GM19455 (cell line): Measurements from ENCODE around the gene OR13C5.
"Not testable (repeated sequence)": the region's sequence is repeated elsewhere in the genome, so short reads cannot be mapped to it uniquely, and the experiment has no call there.

ENCODE experiments used
- ATAC-seq: cut with Tn5 transposase; IDR thresholded peaks from one replicate; pipeline ENCODE4 v1.9.1; 2021; ENCODE audit not compliant: unreplicated experiment

The OR13C5 gene, protein sequence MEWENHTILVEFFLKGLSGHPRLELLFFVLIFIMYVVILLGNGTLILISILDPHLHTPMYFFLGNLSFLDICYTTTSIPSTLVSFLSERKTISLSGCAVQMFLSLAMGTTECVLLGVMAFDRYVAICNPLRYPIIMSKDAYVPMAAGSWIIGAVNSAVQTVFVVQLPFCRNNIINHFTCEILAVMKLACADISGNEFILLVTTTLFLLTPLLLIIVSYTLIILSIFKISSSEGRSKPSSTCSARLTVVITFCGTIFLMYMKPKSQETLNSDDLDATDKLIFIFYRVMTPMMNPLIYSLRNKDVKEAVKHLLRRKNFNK

DNA sequence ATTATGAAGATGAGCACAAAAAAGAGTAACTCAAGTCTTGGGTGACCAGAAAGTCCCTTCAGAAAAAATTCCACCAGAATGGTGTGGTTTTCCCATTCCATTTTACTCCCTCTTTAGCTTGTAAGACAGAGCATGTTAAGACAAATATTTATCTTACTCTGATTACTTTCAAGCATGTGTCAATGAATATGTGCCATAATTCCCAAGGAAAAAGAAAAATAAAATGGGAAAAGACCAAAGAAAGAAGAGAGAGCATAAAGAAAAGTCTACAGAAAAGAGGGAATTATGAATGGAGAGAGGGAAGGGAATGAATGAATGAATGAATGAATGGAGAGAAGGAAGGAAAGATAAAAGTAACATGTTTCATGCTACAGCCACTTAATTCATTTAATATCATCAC is at the start of gene OR13C5:
Gene OR13C5, minus strand, starts transcription at position 101 of the 400 bp plus-strand sequence. Its CDS starts 0 bp downstream, at position 101.
- not testable (repeated sequence) for ATAC-seq

DNA sequence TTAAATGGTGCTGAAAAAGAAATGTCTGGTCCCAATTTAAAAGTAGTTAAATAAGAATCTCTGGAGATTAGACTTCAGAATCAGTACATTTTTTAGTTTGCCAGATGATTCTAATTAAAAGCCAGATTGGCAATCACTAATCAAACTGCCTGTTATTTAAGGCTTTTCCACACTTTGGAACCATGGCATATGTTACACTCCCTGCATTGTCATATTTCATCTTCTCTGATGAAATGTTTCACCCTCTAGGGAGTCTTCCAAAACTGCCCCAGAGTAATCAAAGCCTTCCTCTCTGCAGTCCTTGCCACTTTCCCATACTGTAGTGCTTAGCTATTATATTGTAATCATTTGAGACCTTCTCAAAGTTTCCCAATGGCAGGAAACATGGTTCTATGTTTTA is 36.2 kb upstream of the OR13C5 start:
- no peak for ATAC-seq

DNA sequence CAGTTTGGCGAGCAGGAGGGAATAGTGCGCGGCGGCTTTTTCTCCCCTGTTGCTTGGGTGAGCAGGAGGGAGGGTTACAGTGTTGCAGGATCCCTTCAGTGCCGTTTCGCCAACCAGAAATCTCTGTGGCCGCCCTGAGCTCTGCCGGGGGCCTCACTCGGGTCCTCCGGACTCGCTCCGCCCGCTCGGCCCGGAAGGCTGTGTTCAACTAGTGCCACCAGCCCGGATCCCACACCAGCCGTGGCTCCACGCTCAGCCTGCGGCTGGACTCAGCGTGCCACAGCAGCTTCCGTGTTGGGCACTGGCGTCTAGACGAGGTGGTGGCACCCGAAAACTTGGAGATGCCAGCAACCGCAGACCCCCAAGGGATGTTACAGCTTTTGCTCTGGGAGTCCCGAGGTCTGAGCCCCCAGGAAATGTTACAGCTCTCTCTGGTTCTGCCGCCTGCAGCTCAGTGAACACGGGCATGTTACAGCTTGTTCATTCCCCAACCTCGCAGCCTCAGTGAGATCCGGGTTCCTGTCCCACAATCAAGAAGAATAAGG is 34.8 kb upstream of the OR13C5 start:
- no peak for ATAC-seq

DNA sequence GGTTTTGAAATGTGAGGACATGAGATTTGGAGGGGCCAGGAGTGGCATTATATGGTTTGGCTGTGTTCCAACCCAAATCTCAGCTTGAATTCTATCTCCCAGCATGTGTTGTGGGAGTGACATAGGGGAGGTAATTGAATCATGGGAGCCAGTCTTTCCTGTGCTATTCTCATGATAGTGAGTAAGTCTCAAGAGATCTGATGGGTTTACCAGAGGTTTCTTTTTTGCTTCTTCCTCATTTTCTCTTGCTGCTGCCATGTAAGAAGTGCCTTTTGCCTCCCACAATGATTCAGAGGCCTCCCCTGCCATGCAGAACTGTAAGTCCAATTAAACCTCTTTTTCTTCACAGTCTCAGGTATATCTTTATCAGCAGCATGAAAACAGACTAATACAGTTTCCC is 26.8 kb upstream of the OR13C5 start:
- ATAC-seq = not testable (repeated sequence)

DNA sequence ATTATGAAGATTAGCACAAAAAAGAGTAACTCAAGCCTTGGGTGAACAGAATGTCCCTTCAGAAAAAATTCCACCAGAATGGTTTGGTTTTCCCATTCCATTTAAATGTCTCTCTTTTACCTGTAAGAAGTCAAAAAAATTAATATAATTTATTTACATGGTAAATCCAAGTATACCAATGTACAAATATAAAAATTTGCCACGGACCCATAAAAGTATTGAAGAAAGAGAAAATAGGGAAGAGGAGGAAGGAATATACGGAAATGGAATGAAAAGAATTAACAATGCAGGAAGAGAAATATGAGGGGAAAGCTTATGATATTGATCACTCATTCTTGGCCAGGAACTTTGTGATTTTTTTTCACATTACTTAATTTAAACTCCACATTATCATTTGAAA is 18.9 kb upstream of the OR13C5 start, which contains the start of gene OR13C9:
Gene OR13C9, minus strand, starts transcription at position 101 of the 400 bp plus-strand sequence. Its CDS starts 0 bp downstream, at position 101.
- no peak for ATAC-seq

DNA sequence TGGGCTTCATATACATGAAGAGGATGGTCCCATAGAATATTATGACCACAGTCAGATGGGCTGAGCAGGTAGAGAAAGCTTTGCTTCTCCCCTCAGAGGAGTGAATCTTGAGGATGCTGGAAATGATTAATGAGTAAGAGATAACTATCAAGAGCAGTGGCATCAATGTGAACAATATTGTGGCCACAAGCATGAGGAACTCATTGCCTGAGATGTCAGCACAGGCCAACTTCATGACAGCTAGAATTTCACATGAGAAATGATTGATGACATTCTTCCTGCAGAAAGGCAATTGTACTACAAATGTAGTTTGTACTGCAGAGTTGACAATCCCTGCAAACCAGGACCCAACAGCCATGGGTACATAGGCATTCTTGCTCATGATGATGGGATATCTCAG is 18.2 kb upstream of the OR13C5 start:
- ATAC-seq = no peak

DNA sequence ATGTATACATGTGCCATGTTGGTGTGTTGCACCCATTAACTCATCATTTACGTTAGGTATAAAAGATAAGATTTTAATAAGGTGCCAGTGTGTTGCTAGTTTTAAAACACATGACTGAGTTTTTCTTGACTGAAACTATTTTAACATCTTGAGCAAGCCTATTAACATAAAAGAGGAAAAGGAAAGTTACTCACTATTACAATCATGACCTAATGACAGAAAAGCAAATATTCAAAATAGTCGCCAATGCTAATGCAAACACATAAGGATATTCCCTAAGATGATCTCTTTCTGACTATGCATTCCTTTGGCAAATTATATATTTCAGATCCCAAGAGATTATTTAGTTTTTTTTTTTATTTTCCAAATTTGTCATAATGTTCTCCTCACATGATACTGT is 12.0 kb upstream of the OR13C5 start:
- no peak for ATAC-seq

DNA sequence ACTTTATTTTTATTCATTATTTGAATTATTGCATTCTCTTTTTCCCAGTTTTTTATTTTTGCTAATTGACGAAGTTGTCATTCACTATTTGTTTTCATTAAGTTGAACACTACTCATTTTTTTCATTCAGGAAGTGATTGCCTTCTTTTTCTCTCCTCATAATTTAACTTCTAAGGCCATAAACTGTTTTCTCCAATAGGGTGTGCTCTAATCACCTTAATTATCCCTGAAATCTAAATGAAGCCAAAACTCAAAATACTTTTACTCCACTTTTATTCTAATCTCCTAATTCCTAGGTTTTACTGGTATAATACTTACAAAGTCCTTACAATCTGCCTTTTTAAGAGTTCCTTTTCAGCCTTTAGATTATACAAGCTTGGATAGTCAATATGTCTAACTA is 9.1 kb upstream of the OR13C5 start:
- no peak for ATAC-seq

DNA sequence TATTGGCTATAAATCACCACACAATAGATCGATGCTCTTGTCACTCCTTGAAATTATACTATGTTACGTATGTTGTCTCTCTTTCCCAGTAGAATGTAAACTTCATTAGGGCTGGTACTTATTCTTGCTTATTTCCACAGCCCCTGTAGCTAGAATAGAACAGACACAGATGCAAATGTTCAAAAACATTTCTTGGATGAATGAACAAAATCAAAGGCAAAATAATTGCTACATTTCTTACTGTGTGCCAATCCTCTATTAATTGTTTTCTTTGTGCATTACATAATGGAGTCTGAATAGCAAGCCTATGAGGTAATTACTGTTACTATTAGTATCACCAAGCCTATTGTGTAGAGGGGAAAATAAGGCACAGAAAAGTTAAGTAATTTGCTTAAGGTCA is 6.9 kb upstream of the OR13C5 start:
- no peak for ATAC-seq

DNA sequence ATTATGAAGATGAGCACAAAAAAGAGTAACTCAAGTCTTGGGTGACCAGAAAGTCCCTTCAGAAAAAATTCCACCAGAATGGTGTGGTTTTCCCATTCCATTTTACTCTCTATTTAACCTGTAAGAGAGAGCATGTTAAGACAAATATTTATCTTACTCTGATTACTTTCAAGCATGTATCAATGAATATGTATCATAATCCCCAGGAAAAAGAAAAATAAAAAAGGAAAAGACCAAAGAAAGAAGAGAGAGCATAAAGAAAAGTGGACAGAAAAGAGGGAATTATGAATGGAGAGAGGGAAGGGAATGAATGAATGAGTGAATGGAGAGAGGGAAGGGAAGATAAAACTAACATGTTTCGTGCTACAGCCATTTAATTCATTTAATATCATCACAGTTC is 6.3 kb upstream of the OR13C5 start, which contains the start of gene OR13C2:
Gene OR13C2, minus strand, starts transcription at position 101 of the 400 bp plus-strand sequence. Its CDS starts 0 bp downstream, at position 101.
- ATAC-seq = not testable (repeated sequence)

DNA sequence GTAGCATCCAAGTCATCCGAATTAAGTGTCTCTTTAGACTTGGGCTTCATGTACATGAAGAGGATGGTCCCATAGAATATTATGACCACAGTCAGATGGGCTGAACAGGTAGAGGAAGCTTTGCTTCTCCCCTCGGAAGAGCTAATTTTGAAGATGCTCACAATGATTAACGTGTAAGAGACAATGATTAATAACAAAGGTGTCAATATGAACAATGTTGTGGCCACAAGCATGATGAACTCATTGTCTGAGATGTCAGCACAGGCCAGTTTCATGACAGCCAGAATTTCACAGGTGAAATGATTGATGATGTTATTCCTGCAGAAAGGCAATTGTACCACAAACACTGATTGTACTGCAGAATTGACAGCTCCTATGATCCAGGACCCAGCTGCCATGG is 5.6 kb upstream of the OR13C5 start:
- no peak for ATAC-seq

DNA sequence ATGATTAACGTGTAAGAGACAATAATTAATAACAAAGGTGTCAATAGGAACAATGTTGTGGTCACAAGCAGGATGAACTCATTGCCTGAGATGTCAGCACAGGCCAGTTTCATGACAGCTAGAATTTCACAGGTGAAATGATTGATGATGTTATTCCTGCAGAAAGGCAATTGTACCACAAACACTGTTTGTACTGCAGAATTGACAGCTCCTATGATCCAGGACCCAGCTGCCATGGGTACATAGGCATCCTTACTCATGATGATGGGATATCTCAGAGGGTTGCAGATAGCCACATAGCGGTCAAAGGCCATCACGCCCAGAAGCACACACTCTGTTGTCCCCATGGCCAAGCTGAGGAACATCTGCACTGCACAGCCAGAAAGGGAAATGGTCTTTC is 464 bp downstream of the OR13C5 start:
- ATAC-seq = not testable (repeated sequence)

DNA sequence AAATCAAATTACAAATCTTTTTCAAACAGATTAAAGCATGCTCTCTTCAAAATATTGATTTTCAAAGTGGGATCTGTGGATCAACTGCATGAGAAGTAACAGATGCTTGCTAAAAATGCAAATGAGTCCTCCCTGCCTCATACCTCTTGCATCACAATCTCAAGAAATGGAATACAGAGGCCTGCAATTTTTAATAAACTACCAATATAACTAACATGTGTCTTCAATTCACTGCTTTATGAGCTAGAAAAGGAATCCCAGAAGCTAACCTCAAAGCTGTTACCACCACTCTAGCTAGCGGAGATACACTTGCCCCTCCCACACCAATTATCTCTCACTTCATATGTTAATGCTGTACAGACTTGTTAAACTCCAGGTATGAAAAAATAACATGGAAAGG is 9.6 kb downstream of the OR13C5 start:
- no peak for ATAC-seq

DNA sequence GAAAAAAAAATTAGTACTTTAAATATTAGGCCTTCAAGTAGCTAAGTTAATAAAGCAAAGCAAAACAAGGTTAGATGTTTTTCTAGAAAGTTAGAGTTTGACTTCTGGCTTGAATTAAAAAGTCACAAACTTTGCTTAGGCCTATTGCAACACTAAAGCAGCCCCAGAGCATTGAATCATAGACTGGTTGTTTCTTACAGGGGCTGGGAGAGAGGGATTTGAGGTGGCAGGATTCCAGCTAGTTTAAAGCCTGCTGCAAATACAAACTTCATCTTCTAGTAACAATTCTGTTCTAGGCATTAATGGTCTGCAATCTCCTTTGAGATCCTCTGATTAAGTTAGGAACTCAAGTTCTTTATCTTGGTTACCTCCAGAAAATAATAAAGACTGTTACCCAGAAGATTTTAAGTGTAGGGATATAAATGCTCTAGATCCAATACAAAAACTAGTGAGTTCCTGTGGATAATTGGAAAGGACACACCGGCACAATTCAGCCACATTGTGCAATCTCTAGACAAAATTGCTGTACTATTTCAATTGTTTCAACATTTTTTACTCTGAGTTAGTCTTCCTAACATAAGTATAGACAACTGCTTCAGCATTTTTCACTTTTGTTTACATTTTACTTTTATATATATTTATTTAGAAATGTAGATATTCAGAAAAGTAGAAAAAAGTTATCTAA is 12.6 kb downstream of the OR13C5 start:
- no peak for ATAC-seq

DNA sequence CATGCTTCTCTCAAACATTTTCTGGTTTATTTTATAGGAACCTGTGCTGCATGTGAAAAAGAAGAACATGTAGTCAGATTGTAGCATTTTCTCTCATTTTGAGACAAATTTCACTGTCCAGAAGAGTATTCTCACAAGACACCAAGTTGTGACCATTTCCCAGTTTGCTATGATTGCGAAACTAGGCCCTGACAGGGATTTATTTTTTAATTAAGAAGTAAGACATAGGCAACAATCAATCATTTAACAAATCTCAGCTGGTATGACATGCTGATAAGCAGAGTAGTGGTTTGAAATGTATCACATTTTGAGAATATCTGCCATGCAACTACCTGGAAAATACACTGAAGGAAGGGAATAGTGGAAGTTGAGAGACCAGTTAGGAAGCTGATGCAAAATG is 18.7 kb downstream of the OR13C5 start:
- ATAC-seq = no peak

DNA sequence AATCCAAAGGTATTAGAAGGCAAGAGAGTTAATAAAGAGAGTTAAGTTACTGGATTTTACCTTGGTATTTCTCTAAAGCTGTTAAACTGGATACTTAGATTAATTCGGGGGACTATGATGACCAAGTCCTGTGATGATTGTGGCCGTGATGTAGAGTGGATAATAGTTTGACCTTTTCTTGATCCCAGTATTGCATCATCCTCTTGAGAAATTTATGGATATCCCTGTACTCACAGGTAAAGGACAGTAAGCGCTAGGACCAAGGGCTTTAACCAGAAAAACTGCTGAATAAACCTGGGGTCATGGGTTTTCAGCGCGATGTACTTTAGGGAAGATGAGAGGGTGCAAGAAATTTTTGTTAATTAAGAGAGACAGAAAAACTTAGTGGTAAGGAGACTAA is 21.9 kb downstream of the OR13C5 start:
- ATAC-seq = no peak

DNA sequence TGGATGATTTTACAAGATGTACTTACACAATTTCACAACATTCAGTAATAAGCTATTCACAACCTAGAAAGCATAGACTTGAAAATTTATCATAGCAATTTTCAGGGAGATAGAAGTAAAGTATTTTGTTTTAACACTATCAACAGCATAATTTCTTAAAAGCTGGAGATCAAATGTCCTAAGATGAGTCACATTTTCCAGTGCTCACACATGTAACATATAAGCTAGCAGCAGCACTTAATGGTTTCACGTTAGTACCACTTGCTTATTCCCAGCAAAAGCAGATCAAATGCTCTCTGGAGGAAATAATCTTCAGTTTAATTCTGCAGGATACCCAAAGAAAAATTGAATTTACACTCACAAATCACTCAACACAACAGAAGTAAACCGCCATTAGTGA is 23.8 kb downstream of the OR13C5 start:
- ATAC-seq = no peak

DNA sequence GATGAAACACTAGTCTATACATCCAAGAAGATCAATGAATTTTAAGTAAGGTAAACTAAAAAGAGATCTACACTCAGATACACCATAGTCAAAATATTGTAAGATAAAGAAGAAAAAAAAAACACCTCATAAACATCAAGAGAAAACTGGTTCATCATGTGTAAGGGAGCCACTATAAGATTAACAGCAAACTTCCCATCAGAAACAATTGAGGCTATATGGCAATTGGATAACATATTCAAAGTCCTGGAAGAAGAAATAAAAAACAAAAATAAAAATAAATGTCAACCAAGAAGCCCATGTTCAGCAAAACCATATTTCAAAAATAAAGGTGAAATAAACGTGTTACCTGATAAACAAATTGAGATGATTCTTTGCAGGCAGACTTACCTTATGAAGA is 26.6 kb downstream of the OR13C5 start:
- no peak for ATAC-seq

DNA sequence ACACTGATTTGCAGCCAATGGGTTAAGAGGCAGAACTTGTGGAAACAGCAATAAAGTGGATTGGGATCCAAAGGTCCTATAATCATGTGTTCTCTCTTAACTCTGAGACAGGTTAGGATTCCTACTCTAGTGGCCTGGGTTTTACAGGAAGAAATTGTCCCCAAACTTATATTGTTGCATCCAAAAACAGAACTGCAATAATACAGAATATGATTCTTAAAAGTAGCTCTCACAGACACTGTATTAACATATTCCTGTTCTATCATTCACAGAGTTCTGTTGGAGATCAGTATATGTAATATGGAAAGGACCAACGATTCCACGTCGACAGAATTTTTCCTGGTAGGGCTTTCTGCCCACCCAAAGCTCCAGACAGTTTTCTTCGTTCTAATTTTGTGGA is 30.3 kb downstream of the OR13C5 start, which contains the start of gene OR13C8:
Gene OR13C8, plus strand, starts transcription at position 301 of the 400 bp plus-strand sequence. Its CDS starts 0 bp downstream, at position 301.
- no peak for ATAC-seq

DNA sequence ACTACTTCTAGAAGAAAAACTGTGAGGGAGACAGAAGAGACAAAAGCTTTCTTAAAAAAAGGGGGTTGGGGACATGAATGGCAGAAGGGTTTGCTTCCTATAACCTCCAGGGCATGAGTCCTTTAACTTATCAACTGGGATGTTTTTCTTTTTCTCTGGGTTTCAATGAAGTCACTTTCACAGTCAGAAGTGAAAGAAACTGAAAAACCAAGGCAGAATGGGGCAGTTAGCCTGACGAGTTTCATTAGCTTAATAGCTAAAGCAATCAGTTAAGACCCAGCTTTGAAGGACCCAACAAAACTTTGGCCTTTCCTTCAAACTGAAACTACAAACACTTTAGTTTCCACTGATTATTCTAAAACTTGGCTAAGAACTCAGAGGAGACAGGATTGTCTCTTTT is 34.9 kb downstream of the OR13C5 start:
- ATAC-seq = no peak

DNA sequence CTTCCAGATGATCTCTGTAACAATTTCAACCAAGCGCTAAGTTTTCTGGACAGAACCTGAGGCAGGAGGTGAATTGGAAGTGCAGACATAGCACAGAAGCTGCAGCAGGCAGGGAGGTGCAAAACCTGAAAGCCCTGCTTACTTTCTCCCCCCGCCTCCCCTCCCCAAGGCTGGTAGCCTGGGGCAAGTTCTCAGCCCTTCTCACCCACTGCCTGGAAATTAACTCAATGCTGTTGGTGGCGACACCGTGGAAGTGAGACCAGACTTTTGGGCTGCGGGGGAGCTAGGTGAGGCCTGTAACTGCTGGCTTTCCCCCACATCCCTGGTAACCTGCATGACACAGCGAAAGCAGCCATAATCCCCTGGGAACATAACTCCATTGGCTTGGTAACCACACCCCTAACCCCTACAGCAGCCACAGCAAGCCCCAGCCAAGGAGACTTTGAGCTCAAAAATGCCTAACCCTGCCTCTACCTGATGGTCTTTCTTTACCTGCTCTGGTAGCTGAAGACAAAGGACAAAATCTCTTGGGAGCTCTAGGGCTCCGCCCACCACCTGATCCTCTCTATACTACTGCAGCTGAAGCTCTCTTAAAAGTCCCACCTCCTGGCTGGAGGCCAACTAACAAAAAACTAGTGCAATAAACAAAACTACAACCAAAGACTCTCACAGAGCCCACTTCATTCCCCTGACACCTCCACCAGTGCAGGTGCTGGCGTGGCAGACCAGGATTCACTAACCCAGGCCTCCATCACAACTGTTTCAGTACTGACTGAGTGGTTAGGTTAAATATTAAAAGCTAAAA is 42.2 kb downstream of the OR13C5 start:
- no peak for ATAC-seq
